C4-2B (cell line): ENCODE results near the gene ORM2.

Experiments used
- ZFX ChIP-seq: fragments of 450-650 bp; IDR thresholded peaks from 2 replicates; pipeline ENCODE4 v1.6.1; 2017
- TF ChIP-seq, protein P1 (sequence below): fragments of 450-650 bp; conservative IDR thresholded peaks from 2 replicates; pipeline ENCODE4 v1.5.1; 2017; ENCODE audit warnings: mild to moderate bottlenecking

DNA sequence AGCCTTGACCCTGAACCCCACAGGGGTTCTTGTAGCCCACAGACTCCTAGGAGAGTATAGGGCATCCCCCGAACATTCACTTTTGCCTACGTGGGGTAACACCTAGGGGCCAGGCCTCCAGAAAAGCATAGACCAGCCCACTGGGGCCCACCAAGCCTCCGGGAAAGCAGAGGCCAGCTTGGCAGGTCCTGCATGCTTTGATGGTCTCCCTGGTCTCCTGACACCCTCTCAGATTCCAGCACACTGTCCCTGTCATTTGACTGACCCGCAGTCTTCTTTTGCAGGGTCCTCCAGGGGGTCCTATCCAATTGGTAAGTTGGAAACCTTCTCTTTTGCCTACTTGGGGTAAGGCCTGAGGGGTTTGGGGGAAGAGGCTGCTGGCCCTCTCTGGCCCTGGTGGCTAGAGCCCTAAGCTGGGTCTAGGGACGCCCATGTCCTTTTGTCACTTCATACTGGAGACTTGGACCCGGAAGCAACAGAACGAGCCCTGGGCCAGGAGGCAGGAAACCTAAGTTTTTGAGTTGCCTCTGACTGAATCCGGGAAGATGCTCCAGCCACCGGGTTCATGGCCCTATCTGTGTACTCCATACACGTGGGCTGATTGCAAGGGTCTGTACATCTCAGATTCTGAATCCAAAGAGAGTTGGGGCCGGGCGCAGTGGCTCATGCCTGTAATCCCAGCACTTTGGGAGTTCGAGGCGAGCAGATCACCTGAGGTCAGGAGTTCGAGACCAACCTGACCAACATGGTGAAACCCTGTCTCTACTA lies 27.7 kb upstream of the ORM2 start:
- TF ChIP-seq, protein P1, sequence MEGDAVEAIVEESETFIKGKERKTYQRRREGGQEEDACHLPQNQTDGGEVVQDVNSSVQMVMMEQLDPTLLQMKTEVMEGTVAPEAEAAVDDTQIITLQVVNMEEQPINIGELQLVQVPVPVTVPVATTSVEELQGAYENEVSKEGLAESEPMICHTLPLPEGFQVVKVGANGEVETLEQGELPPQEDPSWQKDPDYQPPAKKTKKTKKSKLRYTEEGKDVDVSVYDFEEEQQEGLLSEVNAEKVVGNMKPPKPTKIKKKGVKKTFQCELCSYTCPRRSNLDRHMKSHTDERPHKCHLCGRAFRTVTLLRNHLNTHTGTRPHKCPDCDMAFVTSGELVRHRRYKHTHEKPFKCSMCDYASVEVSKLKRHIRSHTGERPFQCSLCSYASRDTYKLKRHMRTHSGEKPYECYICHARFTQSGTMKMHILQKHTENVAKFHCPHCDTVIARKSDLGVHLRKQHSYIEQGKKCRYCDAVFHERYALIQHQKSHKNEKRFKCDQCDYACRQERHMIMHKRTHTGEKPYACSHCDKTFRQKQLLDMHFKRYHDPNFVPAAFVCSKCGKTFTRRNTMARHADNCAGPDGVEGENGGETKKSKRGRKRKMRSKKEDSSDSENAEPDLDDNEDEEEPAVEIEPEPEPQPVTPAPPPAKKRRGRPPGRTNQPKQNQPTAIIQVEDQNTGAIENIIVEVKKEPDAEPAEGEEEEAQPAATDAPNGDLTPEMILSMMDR = no peak
- no peak for TF ChIP-seq ZFX
